HEK293T (cell line): Measurements from ENCODE around the gene CLMN.

Experiments
- ARNT ChIP-seq: fragments of 450-650 bp; IDR thresholded peaks from 2 replicates; pipeline ENCODE4 v1.6.1; 2017; ENCODE audit warnings: mild to moderate bottlenecking
- BHLHE40 ChIP-seq: fragments of 450-650 bp; IDR thresholded peaks from 2 replicates; pipeline ENCODE4 v1.6.1; 2016; ENCODE audit warnings: mild to moderate bottlenecking, moderate library complexity, borderline replicate concordance
- ELF4 ChIP-seq: fragments of 450-650 bp; IDR thresholded peaks from 2 replicates; pipeline ENCODE4 v1.6.1; 2017; ENCODE audit warnings: antibody characterized with exemption
- FOXK2 ChIP-seq: fragments of 450-650 bp; IDR thresholded peaks from 2 replicates; pipeline ENCODE4 v1.6.1; 2016; ENCODE audit warnings: mild to moderate bottlenecking
- HDGF ChIP-seq: fragments of 450-650 bp; IDR thresholded peaks from 2 replicates; pipeline ENCODE4 v1.6.1; 2017; ENCODE audit warnings: antibody characterized with exemption, borderline replicate concordance
- LEF1 ChIP-seq: fragments of 450-650 bp; IDR thresholded peaks from 2 replicates; pipeline ENCODE4 v1.6.1; 2017; ENCODE audit warnings: mild to moderate bottlenecking, borderline replicate concordance
- NFRKB ChIP-seq: fragments of 450-650 bp; IDR thresholded peaks from 2 replicates; pipeline ENCODE4 v1.6.1; 2016; ENCODE audit warnings: mild to moderate bottlenecking, moderate library complexity
- SP1 ChIP-seq: fragments of 450-650 bp; IDR thresholded peaks from 2 replicates; pipeline ENCODE4 v1.6.1; 2017
- SUZ12 ChIP-seq: fragments of 450-650 bp; IDR thresholded peaks from 2 replicates; pipeline ENCODE4 v1.6.1; 2016; ENCODE audit warnings: mild to moderate bottlenecking
- TARDBP ChIP-seq: fragments of 450-650 bp; IDR thresholded peaks from 2 replicates; pipeline ENCODE4 v1.6.1; 2016
- ZNF384 ChIP-seq: fragments of 450-650 bp; IDR thresholded peaks from 2 replicates; pipeline ENCODE4 v1.6.1; 2016
- TF ChIP-seq, protein P1 (sequence below): fragments of 450-650 bp; IDR thresholded peaks from 2 replicates; pipeline ENCODE4 v1.6.1; 2016

DNA sequence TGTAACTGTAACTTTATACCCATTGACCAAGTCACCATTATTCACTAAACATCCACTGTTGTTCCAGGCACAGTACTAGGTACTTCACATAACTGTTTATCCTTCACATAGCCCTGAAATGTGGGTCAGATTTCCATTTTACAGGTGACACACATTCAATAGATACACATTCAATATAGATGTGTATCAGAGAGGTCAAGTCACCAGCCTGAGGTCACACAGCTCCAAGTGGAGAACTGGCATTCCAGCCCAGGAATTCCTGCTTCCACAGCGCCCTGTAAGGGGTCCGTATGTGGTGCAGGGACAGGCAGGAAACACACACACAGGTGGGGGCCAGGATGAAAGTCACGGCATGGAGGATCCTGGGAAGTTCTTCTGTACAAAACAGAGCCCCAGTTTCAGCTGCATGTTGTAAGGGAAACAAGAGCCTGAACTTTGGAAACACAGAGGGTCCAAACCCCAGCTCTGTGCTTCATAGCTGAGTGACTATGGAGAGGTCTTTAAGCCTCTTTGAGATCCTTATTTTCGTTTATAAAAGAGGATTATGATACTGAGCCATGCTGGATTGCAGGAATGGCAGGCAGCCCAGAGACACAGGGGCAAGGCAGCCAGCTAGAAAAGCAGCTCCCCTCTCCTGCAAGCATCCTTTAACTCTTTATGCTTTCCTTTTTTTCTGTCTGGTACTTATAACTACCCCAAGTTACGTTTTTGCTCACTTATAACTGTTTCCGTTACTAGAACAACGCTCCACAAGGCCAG, 112.1 kb downstream of the CLMN start:
- no peak for TF ChIP-seq ZNF384
- TF ChIP-seq TARDBP, result no peak
- TF ChIP-seq SUZ12, result no peak
- TF ChIP-seq LEF1, result no peak
- TF ChIP-seq FOXK2, result no peak
- TF ChIP-seq ELF4, result no peak
- no peak for TF ChIP-seq HDGF
- no peak for TF ChIP-seq BHLHE40
- TF ChIP-seq, protein P1, sequence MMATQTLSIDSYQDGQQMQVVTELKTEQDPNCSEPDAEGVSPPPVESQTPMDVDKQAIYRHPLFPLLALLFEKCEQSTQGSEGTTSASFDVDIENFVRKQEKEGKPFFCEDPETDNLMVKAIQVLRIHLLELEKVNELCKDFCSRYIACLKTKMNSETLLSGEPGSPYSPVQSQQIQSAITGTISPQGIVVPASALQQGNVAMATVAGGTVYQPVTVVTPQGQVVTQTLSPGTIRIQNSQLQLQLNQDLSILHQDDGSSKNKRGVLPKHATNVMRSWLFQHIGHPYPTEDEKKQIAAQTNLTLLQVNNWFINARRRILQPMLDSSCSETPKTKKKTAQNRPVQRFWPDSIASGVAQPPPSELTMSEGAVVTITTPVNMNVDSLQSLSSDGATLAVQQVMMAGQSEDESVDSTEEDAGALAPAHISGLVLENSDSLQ, result no peak
- TF ChIP-seq NFRKB, result no peak
- no peak for TF ChIP-seq SP1
- no peak for TF ChIP-seq ARNT
